Activated naive CD8-positive, alpha-beta T cell treated with anti-CD3 and anti-CD28 coated beads for 36 hours (primary cell): ENCODE measurements around the gene PSMF1. TPM values are rescaled to one million over a fixed set of nuclear protein-coding genes. Genes with fewer than 3 reads are reported as not detected.

Experiments used
- total RNA-seq, 2 experiments: library from RNA; stranded (reverse); gene quantifications; one replicate each; pipeline ENCODE4 v1.2.3, GENCODE V29; 2021

Gene PSMF1
- total RNA-seq, 2 experiments from 2014 or later: 180 to 192 TPM

Other genes with a start within 250 kb of the PSMF1 start
- gene ANGPT4, start 202.3 kb upstream of the PSMF1 start, total RNA-seq: not detected
- not detected for gene RSPO4, start 116.3 kb upstream of the PSMF1 start, total RNA-seq
- 1 to 10 TPM; 1.5 to 1.9 TPM for gene TMEM74B, start 66.4 kb downstream of the PSMF1 start, total RNA-seq
- not detected for gene C20orf202, start 84.9 kb downstream of the PSMF1 start, total RNA-seq
- not detected for gene RAD21L1, start 107.4 kb downstream of the PSMF1 start, total RNA-seq
- 1 to 10 TPM; 3.2 to 3.6 TPM for gene SNPH, start 147.7 kb downstream of the PSMF1 start, total RNA-seq
- gene SDCBP2, start 210.5 kb downstream of the PSMF1 start, total RNA-seq: 1 to 10 TPM; 3.3 to 3.9 TPM